ENCODE measurements around the gene AMN1. TPM values are rescaled to one million over a fixed set of nuclear protein-coding genes. Genes with fewer than 3 reads are reported as not detected.

The AMN1 gene
- total and polyA plus RNA-seq, 2 experiments from 2014 or later, result 9.3 to 14.0 TPM

DNA sequence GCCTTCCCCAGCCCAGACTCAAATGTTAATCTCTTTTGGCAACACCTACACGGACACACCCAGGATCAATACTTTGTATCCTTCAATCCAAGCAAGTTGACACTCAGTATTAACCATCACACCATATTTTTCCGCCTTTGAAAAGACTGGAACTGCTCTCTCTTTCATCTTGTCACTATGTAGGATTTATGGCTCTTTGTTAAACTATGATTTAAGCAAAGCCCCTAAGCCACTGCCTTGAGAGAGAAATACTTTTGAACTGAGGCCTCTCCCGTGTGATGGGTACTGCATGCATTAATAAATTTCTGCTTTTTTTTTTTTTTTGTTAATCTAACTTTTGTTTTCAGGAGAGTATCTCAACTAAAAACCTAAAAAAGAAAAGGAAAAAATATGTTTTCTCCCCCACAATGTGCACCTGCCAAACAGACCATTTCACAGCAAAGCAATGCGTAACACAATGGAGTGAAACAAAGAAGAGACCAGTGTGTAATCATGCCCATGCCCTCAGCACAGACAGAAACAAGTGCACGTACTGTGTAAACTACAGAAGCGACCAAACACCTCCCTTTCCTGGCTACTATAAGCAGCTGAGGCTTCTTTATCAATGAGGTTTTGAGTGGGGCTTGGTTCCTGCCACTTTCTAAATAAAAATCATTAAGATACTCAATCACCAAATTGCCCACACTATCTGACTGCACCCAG, 97.6 kb downstream of the AMN1 start:
- Histone ChIP-seq H3K4me3 (no peak overlapping the region), H3K4me2 (no peak overlapping the region), H2AFZ (no peak overlapping the region), H3K4me1 (ENCODE audit: insufficient read depth) (no peaks in the 10 kb centered on the region), H3K9me2 (replicated peaks; ENCODE audit: insufficient read depth) (no peaks in the 10 kb centered on the region), H4K20me1 (ENCODE audit: insufficient read depth, poor library complexity, severe bottlenecking) (no peaks in the 10 kb centered on the region), H3K9me3 (ENCODE audit: low read depth) (no peaks in the 10 kb centered on the region), H3K36me3 (replicated peaks; ENCODE audit: insufficient read depth, low read depth) (no peaks in the 10 kb centered on the region), H3K27ac (no peak overlapping the region), H3K27me3 (no peaks in the 10 kb centered on the region), H3K79me2 (no peaks in the 10 kb centered on the region)
- no peak for DNase-seq (ENCODE audit: low spot score)
- WGBS (ENCODE audit: low lambda C conversion rate, missing lambda C conversion rate), result 73% methylated on average over 6 of the region's 6 CpGs
- TF ChIP-seq EZH2 (IDR thresholded peaks at IDR 0.05; ENCODE audit: borderline replicate concordance) (no peak), EZH2phosphoT487 (IDR thresholded peaks at IDR 0.05; ENCODE audit: low read depth, severe bottlenecking, unreplicated experiment) (no peak)
- TF ChIP-seq, protein P1, sequence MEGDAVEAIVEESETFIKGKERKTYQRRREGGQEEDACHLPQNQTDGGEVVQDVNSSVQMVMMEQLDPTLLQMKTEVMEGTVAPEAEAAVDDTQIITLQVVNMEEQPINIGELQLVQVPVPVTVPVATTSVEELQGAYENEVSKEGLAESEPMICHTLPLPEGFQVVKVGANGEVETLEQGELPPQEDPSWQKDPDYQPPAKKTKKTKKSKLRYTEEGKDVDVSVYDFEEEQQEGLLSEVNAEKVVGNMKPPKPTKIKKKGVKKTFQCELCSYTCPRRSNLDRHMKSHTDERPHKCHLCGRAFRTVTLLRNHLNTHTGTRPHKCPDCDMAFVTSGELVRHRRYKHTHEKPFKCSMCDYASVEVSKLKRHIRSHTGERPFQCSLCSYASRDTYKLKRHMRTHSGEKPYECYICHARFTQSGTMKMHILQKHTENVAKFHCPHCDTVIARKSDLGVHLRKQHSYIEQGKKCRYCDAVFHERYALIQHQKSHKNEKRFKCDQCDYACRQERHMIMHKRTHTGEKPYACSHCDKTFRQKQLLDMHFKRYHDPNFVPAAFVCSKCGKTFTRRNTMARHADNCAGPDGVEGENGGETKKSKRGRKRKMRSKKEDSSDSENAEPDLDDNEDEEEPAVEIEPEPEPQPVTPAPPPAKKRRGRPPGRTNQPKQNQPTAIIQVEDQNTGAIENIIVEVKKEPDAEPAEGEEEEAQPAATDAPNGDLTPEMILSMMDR (IDR thresholded peaks at IDR 0.05; ENCODE audit: poor library complexity), result no peak

DNA sequence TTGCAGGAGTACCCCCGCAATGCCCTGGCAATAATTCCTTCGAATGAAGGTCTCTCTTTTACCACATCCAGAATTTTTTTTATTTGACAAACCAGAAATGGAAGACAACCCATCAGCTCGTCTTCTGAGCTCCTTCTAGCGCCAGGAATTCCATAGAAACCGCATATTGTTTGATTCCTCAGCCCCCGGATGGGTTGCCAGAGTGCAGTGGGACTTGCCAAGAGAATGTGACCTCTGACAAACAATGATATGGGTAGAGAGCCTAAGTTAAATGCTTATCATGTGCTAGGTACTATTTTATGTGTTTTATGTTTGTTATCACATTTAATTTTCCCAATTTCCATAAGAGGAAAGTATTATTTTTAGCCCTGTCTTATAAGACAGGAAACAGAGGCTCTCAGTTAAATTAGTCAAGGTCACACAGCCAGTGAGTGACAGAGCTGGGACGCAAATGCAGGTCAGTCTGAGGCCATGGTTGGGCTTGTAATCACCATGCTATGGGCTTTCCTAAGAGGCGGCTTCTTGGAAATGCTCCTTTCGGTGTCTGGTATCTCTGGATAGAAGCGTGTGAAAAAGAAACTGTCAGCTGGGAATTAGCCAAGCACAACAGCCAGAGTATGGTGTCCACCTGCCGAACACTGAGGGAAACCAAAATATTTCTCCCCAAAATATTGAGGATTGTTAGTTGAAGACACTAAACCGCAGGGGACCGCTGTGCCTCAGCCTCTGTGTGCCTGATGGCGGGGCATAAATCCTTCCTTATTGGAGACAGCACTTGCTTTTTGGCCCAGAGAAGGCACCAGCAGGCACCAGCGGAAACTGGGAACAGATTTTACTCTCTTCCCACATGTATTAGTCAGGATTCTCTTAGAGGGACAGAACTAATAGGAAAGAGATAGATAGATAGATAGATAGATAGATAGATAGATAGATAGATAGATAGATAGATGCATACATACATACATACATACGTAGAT, 98.8 kb downstream of the AMN1 start:
- Histone ChIP-seq H3K36me3 (replicated peaks; ENCODE audit: insufficient read depth, low read depth) (no peaks in the 10 kb centered on the region), H3K79me2 (no peaks in the 10 kb centered on the region), H3K9me3 (ENCODE audit: low read depth) (no peaks in the 10 kb centered on the region), H4K20me1 (ENCODE audit: insufficient read depth, poor library complexity, severe bottlenecking) (no peaks in the 10 kb centered on the region), H2AFZ (no peak overlapping the region), H3K4me3 (no peak overlapping the region), H3K27me3 (no peaks in the 10 kb centered on the region), H3K4me1 (ENCODE audit: insufficient read depth) (no peaks in the 10 kb centered on the region), H3K9me2 (replicated peaks; ENCODE audit: insufficient read depth) (no peaks in the 10 kb centered on the region), H3K27ac (no peak overlapping the region), H3K4me2 (no peak overlapping the region)
- TF ChIP-seq EZH2phosphoT487 (IDR thresholded peaks at IDR 0.05; ENCODE audit: low read depth, severe bottlenecking, unreplicated experiment), result no peak
- TF ChIP-seq, protein P1 (IDR thresholded peaks at IDR 0.05; ENCODE audit: poor library complexity), result no peak
- no peak for TF ChIP-seq EZH2 (IDR thresholded peaks at IDR 0.05; ENCODE audit: borderline replicate concordance)
- WGBS (ENCODE audit: low lambda C conversion rate, missing lambda C conversion rate), result 69% methylated on average over 16 of the region's 16 CpGs
- DNase-seq (ENCODE audit: low spot score), result peak; percentile 18

DNA sequence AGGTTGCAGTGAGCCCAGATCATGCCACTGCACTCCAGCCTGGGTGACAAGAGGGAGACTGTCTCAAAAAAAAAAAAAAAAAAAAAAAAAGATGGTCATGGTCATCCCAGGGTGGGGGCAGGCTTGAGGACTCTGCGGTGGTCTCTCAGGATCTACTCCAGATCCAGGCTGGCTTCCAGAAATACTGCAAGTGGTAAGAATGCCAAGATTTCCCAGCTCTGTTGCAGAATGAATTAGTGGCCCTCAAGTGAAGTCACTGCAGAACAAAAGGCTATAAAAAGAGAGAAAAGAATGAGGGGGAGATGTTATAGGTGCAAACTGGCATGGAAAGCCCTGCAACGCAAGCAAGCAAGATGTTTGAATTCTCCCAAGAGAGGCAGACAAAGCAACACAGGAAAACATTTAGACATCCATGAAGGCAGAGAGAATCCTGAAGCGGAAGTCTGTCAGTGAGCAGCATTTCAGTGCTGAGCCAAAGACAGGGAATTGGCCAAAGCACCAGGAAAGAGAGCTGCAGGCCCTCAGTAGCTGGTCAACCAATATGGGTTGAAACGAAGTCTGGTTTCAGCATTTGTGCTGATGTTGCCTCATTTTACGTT, 101.3 kb downstream of the AMN1 start:
- no peaks in the 10 kb centered on the region for H3K36me3 ChIP-seq (replicated peaks; ENCODE audit: insufficient read depth, low read depth)
- no peaks in the 10 kb centered on the region for H3K27me3 ChIP-seq
- H3K4me2 ChIP-seq, result no peak overlapping the region
- H3K9me2 ChIP-seq (replicated peaks; ENCODE audit: insufficient read depth), result no peaks in the 10 kb centered on the region
- H3K9me3 ChIP-seq (ENCODE audit: low read depth), result no peaks in the 10 kb centered on the region
- no peaks in the 10 kb centered on the region for H3K79me2 ChIP-seq
- DNase-seq (ENCODE audit: low spot score), result no peak
- no peak overlapping the region for H3K27ac ChIP-seq
- no peaks in the 10 kb centered on the region for H3K4me1 ChIP-seq (ENCODE audit: insufficient read depth)
- TF ChIP-seq EZH2phosphoT487 (IDR thresholded peaks at IDR 0.05; ENCODE audit: low read depth, severe bottlenecking, unreplicated experiment) (no peak), EZH2 (IDR thresholded peaks at IDR 0.05; ENCODE audit: borderline replicate concordance) (no peak)
- TF ChIP-seq, protein P1 (IDR thresholded peaks at IDR 0.05; ENCODE audit: poor library complexity), result no peak
- WGBS (ENCODE audit: low lambda C conversion rate, missing lambda C conversion rate), result 92% methylated on average over 5 of the region's 5 CpGs
- H2AFZ ChIP-seq, result no peak overlapping the region
- H4K20me1 ChIP-seq (ENCODE audit: insufficient read depth, poor library complexity, severe bottlenecking), result no peaks in the 10 kb centered on the region
- no peak overlapping the region for H3K4me3 ChIP-seq

All from hepatocyte (in vitro differentiated cells).